H1 (cell line): Measurements from ENCODE around the gene TCF7L1. TPM values are rescaled to one million over a fixed set of nuclear protein-coding genes. Genes with fewer than 3 reads are reported as not detected.

Experiments used
- CTCF ChIA-PET: fragments of 300-600 bp; sonication (Branson Sonifier 250); formaldehyde crosslinking; loops from one replicate; lab custom pipeline; 2021; ENCODE audit not compliant: partially characterized antibody; lab: Charles Lee
- POLR2A ChIA-PET: fragments of 300-600 bp; sonication (Branson Sonifier 250); formaldehyde crosslinking; loops from one replicate; lab custom pipeline; 2021; ENCODE audit warnings: inconsistent platforms; ENCODE audit not compliant: partially characterized antibody; lab: Charles Lee
- DNase-seq, 2 experiments: peaks; one replicate each; pipeline versions ENCODE4 v3.0.0 to v3.0.0-alpha.2; 2010 to 2022; ENCODE audit warnings: low spot score in 2 of 2, low read depth in 1 of 2, mixed read lengths in 1 of 2
- FAIRE-seq: peaks from 2 replicates; lab custom pipeline; 2011; peaks lifted over from hg19 to GRCh38; lab: Jason Lieb, UNC
- H2AFZ ChIP-seq: 2 replicates; pipeline ENCODE4 v1.8.1; 2012; ENCODE audit warnings: low read length, inconsistent platforms
- H2AK5ac ChIP-seq: 2 replicates; pipeline ENCODE4 v1.6.1; 2013; ENCODE audit warnings: low read depth, low read length
- H2BK120ac ChIP-seq: replicated peaks from 2 replicates; pipeline ENCODE3; 2013; ENCODE audit warnings: low read depth, low read length, inconsistent platforms
- H2BK12ac ChIP-seq: 2 replicates; pipeline ENCODE4 v1.6.1; 2013; ENCODE audit warnings: low read depth, low read length
- H2BK15ac ChIP-seq: 2 replicates; pipeline ENCODE4 v1.6.1; 2013; ENCODE audit warnings: low read length
- H2BK20ac ChIP-seq: 2 replicates; pipeline ENCODE4 v1.6.1; 2013; ENCODE audit warnings: low read length
- H2BK5ac ChIP-seq: 2 replicates; pipeline ENCODE4 v1.6.1; 2013; ENCODE audit warnings: low read depth, low read length
- H3K14ac ChIP-seq: 2 replicates; pipeline ENCODE4 v1.6.1; 2013; ENCODE audit warnings: inconsistent platforms; ENCODE audit not compliant: insufficient read length
- H3K18ac ChIP-seq: 2 replicates; pipeline ENCODE4 v1.6.1; 2013; ENCODE audit warnings: low read length; ENCODE audit errors: extremely low read depth
- H3K23ac ChIP-seq: 2 replicates; pipeline ENCODE4 v1.6.1; 2013; ENCODE audit warnings: inconsistent platforms; ENCODE audit not compliant: insufficient read length
- H3K23me2 ChIP-seq: 2 replicates; pipeline ENCODE4 v1.6.1; 2013; ENCODE audit warnings: low read depth, low read length
- H3K27ac ChIP-seq: 2 replicates; pipeline ENCODE4 v1.6.1; 2011; ENCODE audit warnings: low read depth, low read length, inconsistent platforms
- H3K27me3 ChIP-seq, 4 experiments: replicated peaks in 1 of 4; 1 replicate in 1 of 4; 2 replicates in 3 of 4; pipeline versions ENCODE4 v1.6.1 to v1.8.1; 2011 to 2013; ENCODE audit warnings: low read length in 3 of 4, mild to moderate bottlenecking in 3 of 4, inconsistent platforms in 2 of 4, mixed read lengths in 2 of 4, moderate library complexity in 1 of 4; ENCODE audit not compliant: control insufficient read depth in 3 of 4, insufficient read depth in 3 of 4; ENCODE audit errors: extremely low read depth in 1 of 4
- H3K36me3 ChIP-seq, 4 experiments: 2 replicates each; pipeline versions ENCODE4 v1.6.1 to v1.8.1; 2011 to 2013; ENCODE audit warnings: mild to moderate bottlenecking in 4 of 4, low read length in 3 of 4, moderate library complexity in 2 of 4, control low read depth in 1 of 4, inconsistent platforms in 1 of 4; ENCODE audit not compliant: insufficient read depth in 4 of 4, control insufficient read depth in 2 of 4
- H3K4ac ChIP-seq: replicated peaks from 2 replicates; pipeline ENCODE3; 2013; ENCODE audit warnings: low read length, low read depth, mixed read lengths, inconsistent platforms; ENCODE audit not compliant: insufficient read length
- H3K4me1 ChIP-seq, 4 experiments: replicated peaks in 1 of 4; 1 replicate in 1 of 4; 2 replicates in 3 of 4; pipeline versions ENCODE4 v1.6.1 to v1.8.1; 2011 to 2013; ENCODE audit warnings: low read length in 3 of 4, inconsistent platforms in 2 of 4, mixed read lengths in 1 of 4; ENCODE audit not compliant: insufficient read depth in 4 of 4, control insufficient read depth in 3 of 4
- H3K4me2 ChIP-seq, 2 experiments: 2 replicates each; pipeline versions ENCODE4 v1.6.1 to v1.8.1; 2011 to 2013; ENCODE audit warnings: low read depth in 2 of 2, low read length in 2 of 2, control low read depth in 1 of 2, inconsistent platforms in 1 of 2, mild to moderate bottlenecking in 1 of 2; ENCODE audit not compliant: insufficient read depth in 1 of 2
- H3K4me3 ChIP-seq, 4 experiments: fragments of 200-600, 300-600 bp in 1 of 4; sonication (generic), shearing (Covaris generic), sonication (Bioruptor Twin) in 1 of 4; 2 replicates each; pipeline versions ENCODE4 v1.5.1 to v1.8.1; 2011 to 2016; ENCODE audit warnings: low read length in 4 of 4, low read depth in 3 of 4, control low read depth in 2 of 4, inconsistent platforms in 2 of 4, mild to moderate bottlenecking in 2 of 4, mixed read lengths in 1 of 4, moderate library complexity in 1 of 4; ENCODE audit not compliant: insufficient read depth in 2 of 4; ENCODE audit errors: extremely low read depth in 1 of 4
- H3K56ac ChIP-seq: replicated peaks from 2 replicates; pipeline ENCODE3; 2013; ENCODE audit warnings: low read depth, mild to moderate bottlenecking, mixed read lengths, low read length, inconsistent platforms; ENCODE audit not compliant: insufficient read length
- H3K79me1 ChIP-seq: 2 replicates; pipeline ENCODE4 v1.6.1; 2013; ENCODE audit warnings: low read depth, low read length, control low read depth
- H3K79me2 ChIP-seq, 2 experiments: 2 replicates each; pipeline versions ENCODE4 v1.6.1 to v1.8.1; 2012 to 2013; ENCODE audit warnings: low read length in 2 of 2, mild to moderate bottlenecking in 2 of 2, inconsistent platforms in 1 of 2; ENCODE audit not compliant: insufficient read depth in 2 of 2, control insufficient read depth in 1 of 2
- H3K9ac ChIP-seq, 4 experiments: replicated peaks in 1 of 4; 1 replicate in 1 of 4; 2 replicates in 3 of 4; pipeline versions ENCODE4 v1.6.1 to v1.8.1; 2011 to 2013; ENCODE audit warnings: low read depth in 3 of 4, low read length in 3 of 4, control low read depth in 2 of 4, mild to moderate bottlenecking in 2 of 4, moderate library complexity in 2 of 4, inconsistent platforms in 1 of 4; ENCODE audit errors: extremely low read depth in 1 of 4
- H3K9me3 ChIP-seq, 2 experiments: 2 replicates each; pipeline versions ENCODE4 v1.6.1 to v1.8.1; 2012 to 2013; ENCODE audit warnings: mild to moderate bottlenecking in 2 of 2, moderate library complexity in 2 of 2, control low read depth in 1 of 2, inconsistent platforms in 1 of 2, low read depth in 1 of 2, low read length in 1 of 2, mixed read lengths in 1 of 2; ENCODE audit not compliant: insufficient read depth in 2 of 2
- H4K20me1 ChIP-seq, 2 experiments: replicated peaks in 1 of 2; 2 replicates each; pipeline versions ENCODE3 to v1.8.1; 2011 to 2013; ENCODE audit warnings: inconsistent platforms in 2 of 2, low read length in 2 of 2, mild to moderate bottlenecking in 1 of 2; ENCODE audit not compliant: insufficient read depth in 2 of 2, control insufficient read depth in 1 of 2
- H4K5ac ChIP-seq: 2 replicates; pipeline ENCODE4 v1.6.1; 2013; ENCODE audit warnings: low read length, low read depth, mixed read lengths, inconsistent platforms; ENCODE audit not compliant: insufficient read length
- H4K8ac ChIP-seq: 2 replicates; pipeline ENCODE4 v1.8.0; 2013; ENCODE audit warnings: mild to moderate bottlenecking, moderate library complexity, low read length, inconsistent platforms; ENCODE audit not compliant: insufficient read depth; ENCODE audit errors: extremely low read depth
- H4K91ac ChIP-seq: replicated peaks from 2 replicates; pipeline ENCODE3; 2013; ENCODE audit warnings: low read length, mixed read lengths, inconsistent platforms; ENCODE audit not compliant: insufficient read length
- CTCF ChIP-seq, 3 experiments: IDR thresholded peaks; 1 replicate in 2 of 3; 2 replicates in 1 of 3; pipeline versions ENCODE4 v1.5.1 to v1.6.1; 2011; ENCODE audit warnings: low read length in 3 of 3, mild to moderate bottlenecking in 3 of 3, inconsistent platforms in 2 of 3, low read depth in 1 of 3, moderate library complexity in 1 of 3; ENCODE audit not compliant: insufficient read depth in 1 of 3; ENCODE audit errors: control extremely low read depth in 1 of 3
- EGR1 ChIP-seq: IDR thresholded peaks from 2 replicates; pipeline ENCODE4 v1.6.1; 2011; ENCODE audit warnings: low read depth, low read length, borderline replicate concordance
- HDAC6 ChIP-seq: IDR thresholded peaks from one replicate; pipeline ENCODE4 v1.7.1; 2012; ENCODE audit warnings: low read depth, mild to moderate bottlenecking, inconsistent platforms, low read length, moderate library complexity
- POLR2AphosphoS5 ChIP-seq: IDR thresholded peaks from 2 replicates; pipeline ENCODE4 v1.6.1; 2011; ENCODE audit warnings: low read depth, low read length
- RFX5 ChIP-seq: IDR thresholded peaks from 2 replicates; pipeline ENCODE4 v1.6.1; 2011; ENCODE audit warnings: low read depth, low read length, improper control_type of control experiment, borderline replicate concordance
- SP1 ChIP-seq: IDR thresholded peaks from 2 replicates; pipeline ENCODE4 v1.6.1; 2011; ENCODE audit warnings: low read depth, low read length
- TAF1 ChIP-seq: IDR thresholded peaks from 2 replicates; pipeline ENCODE4 v1.6.1; 2011; ENCODE audit warnings: mild to moderate bottlenecking, low read depth, low read length
- WGBS, 2 experiments: shearing (Covaris generic) in 1 of 2; methylation state at CpG; one replicate each; pipeline versions ENCODE4 v1.1.6 to v1.1.7; 2013 to 2015; ENCODE audit warnings: low lambda C conversion rate in 2 of 2, mixed read lengths in 2 of 2, inconsistent platforms in 1 of 2, low coverage in 1 of 2, missing lambda C conversion rate in 1 of 2; ENCODE audit not compliant: insufficient replicate concordance in 2 of 2, insufficient coverage in 1 of 2, insufficient read length in 1 of 2; ENCODE audit errors: extremely low coverage in 1 of 2, missing lambda C conversion rate in 1 of 2; 5-methylcytosine and 5-hydroxymethylcytosine counted together
- polyA plus RNA-seq, 7 experiments: library from polyadenylated mRNA; depleted of rRNA in 3 of 7; stranded (reverse) in 5 of 7; unstranded in 2 of 7; fragments of >200 nt in 5 of 7; fragments of 200-250 nt in 2 of 7; gene quantifications; 1 replicate in 5 of 7; 2 replicates in 1 of 7; 4 replicates in 1 of 7; pipeline versions ENCODE4 v1.2.1 to v1.2.3, GENCODE V29; 2011 to 2013; ENCODE audit warnings: missing spikeins in 2 of 7, mixed read lengths in 2 of 7
- total RNA-seq: library from RNA; stranded (reverse); fragmentation: NEBNext Ultra II Directional; extraction: Animal tissue kit (Norgen Biotek cat#: 25700); gene quantifications from 2 replicates; pipeline ENCODE4 v1.2.1, GENCODE V29; 2021

The TCF7L1 gene
- total and polyA plus RNA-seq, 2 of the 8 experiments (the other 6 are each of a cell fraction or from before 2014, with no cell fraction given) = 27.5 to 108 TPM

GRCh38 chr2:85096616-85097015, 36.6 kb upstream of the TCF7L1 start:
- TF ChIP-seq HDAC6 = no peak
- TF ChIP-seq SP1 = no peak
- TF ChIP-seq EGR1 = no peak
- TF ChIP-seq RFX5 = no peak
- no peak for TF ChIP-seq POLR2AphosphoS5
- no peak for TF ChIP-seq CTCF (IDR thresholded peaks at IDR 0.05; ENCODE audit: control extremely low read depth in 1 of 3, insufficient read depth in 1 of 3, low read depth in 1 of 3, low read length in 3 of 3)
- TF ChIP-seq TAF1 = no peak
- Histone ChIP-seq H3K27me3 (no peaks in the 10 kb centered on the region), H3K27ac (no peak overlapping the region), H3K79me1 (no peaks in the 10 kb centered on the region), H3K4me2 (no peak overlapping the region), H4K5ac (no peak overlapping the region), H3K23me2 (no peaks in the 10 kb centered on the region), H4K91ac (no peak overlapping the region), H3K4me3 (no peak overlapping the region), H3K14ac (no peak overlapping the region), H3K36me3 (no peaks in the 10 kb centered on the region), H2BK120ac (no peak overlapping the region), H2BK15ac (no peak overlapping the region), H3K18ac (no peak overlapping the region), H4K8ac (no peak overlapping the region), H3K4me1 (no peaks in the 10 kb centered on the region), H3K23ac (no peak overlapping the region), H2BK12ac (no peak overlapping the region), H3K9me3 (no peaks in the 10 kb centered on the region), H2AFZ (no peak overlapping the region), H2BK5ac (no peak overlapping the region), H2AK5ac (no peak overlapping the region), H3K56ac (no peak overlapping the region), H4K20me1 (no peaks in the 10 kb centered on the region), H3K9ac (no peak overlapping the region), H2BK20ac (no peak overlapping the region), H3K79me2 (no peaks in the 10 kb centered on the region), H3K4ac (no peak overlapping the region)
- FAIRE-seq = no peak
- WGBS, 2 experiments = 94% methylated on average over 6 of the region's 6 CpGs; no CpG with 5 or more reads in 1 of the 2 experiments
- DNase-seq = no peak
- CTCF ChIA-PET = interaction anchor here (0.5 kb wide), 1 partner anchor 40 kb away, joined by 3 read pairs; no protein-coding TSS in a partner anchor
- POLR2A ChIA-PET = no interaction called here
